GM19025 (cell line): ENCODE measurements around the gene EPM2A.
"Not testable (repeated sequence)": the region's sequence is repeated elsewhere in the genome, so short reads cannot be mapped to it uniquely, and the experiment has no call there.

Source experiments
- ATAC-seq: cut with Tn5 transposase; IDR thresholded peaks from one replicate; pipeline ENCODE4 v1.9.1; 2021; ENCODE audit warnings: mild to moderate bottlenecking, low read depth, moderate library complexity; ENCODE audit not compliant: unreplicated experiment

Gene EPM2A

GRCh38 chr6:145733207-145733606, 2.1 kb downstream of the EPM2A start:
- no peak for ATAC-seq

- no peak for ATAC-seq
These were observed 3.9 kb downstream of the EPM2A start for GRCh38 chr6:145731447-145731846.

- ATAC-seq = no peak
These were observed 5.4 kb downstream of the EPM2A start for GRCh38 chr6:145729887-145730286.

GRCh38 chr6:145728444-145729385, 6.6 kb downstream of the EPM2A start:
- no peak for ATAC-seq

- ATAC-seq = no peak
These were observed 7.4 kb downstream of the EPM2A start for GRCh38 chr6:145727817-145728388.

- ATAC-seq = no peak
These were observed 9.8 kb downstream of the EPM2A start for GRCh38 chr6:145725570-145725969.

- ATAC-seq = no peak
These were observed 11.7 kb downstream of the EPM2A start for GRCh38 chr6:145723646-145724045.

- no peak for ATAC-seq
These were observed 13.1 kb downstream of the EPM2A start for GRCh38 chr6:145722190-145722589.

- no peak for ATAC-seq
These were observed 14.2 kb downstream of the EPM2A start for GRCh38 chr6:145721144-145721543.

- no peak for ATAC-seq
These were observed 19.9 kb downstream of the EPM2A start for GRCh38 chr6:145715426-145715825.

- no peak for ATAC-seq
These were observed 20.6 kb downstream of the EPM2A start for GRCh38 chr6:145714731-145715130.

- no peak for ATAC-seq
These were observed 21.5 kb downstream of the EPM2A start for GRCh38 chr6:145713773-145714172.

- no peak for ATAC-seq
These were observed 23.9 kb downstream of the EPM2A start for GRCh38 chr6:145711372-145711771.

GRCh38 chr6:145707397-145707796, 27.9 kb downstream of the EPM2A start:
- no peak for ATAC-seq

GRCh38 chr6:145705561-145705960, 29.8 kb downstream of the EPM2A start:
- no peak for ATAC-seq

GRCh38 chr6:145704143-145704781, 31.1 kb downstream of the EPM2A start:
- no peak for ATAC-seq

- ATAC-seq = no peak
These were observed 35.9 kb downstream of the EPM2A start for GRCh38 chr6:145699462-145699861.

GRCh38 chr6:145697401-145697800, 37.9 kb downstream of the EPM2A start:
- not testable (repeated sequence) for ATAC-seq

- no peak for ATAC-seq
These were observed 41.1 kb downstream of the EPM2A start for GRCh38 chr6:145694083-145694737.

GRCh38 chr6:145690969-145691368, 44.4 kb downstream of the EPM2A start:
- no peak for ATAC-seq

- ATAC-seq = no peak
These were observed 45.8 kb downstream of the EPM2A start for GRCh38 chr6:145689529-145689928.
